ENCODE data around the gene CNTNAP2. TPM values are rescaled to one million over a fixed set of nuclear protein-coding genes. Genes with fewer than 3 reads are reported as not detected.

CNTNAP2 gene
- total RNA-seq, 4 donors from 2014 or later: 0.91 to 16.0 TPM; not detected in 2

DNA sequence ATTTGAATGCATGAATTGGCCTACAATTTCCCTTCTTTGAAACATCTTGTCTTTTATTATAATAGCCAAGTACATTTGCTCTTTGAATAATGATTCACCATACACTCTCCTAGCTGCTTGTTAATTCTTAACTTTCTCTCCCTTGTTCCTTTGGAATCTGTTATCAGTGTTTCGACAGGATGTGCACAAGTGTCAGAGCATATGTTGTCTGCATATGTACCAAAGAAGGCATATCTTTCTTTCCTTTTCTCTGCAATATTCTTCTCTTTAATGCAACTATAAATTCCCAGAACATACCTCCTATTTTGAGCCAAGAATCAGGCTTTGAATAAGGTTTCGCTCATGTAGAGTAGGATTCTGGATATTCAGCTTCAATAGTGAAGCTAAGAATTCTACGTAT is 1625.7 kb downstream of the CNTNAP2 start:
- Histone ChIP-seq H3K9me3 (no peaks in the 10 kb centered on the region), H3K36me3 (no peaks in the 10 kb centered on the region), H3K4me3 (no peak overlapping the region), H3K4me1 (no peaks in the 10 kb centered on the region), H3K27me3 (no peaks in the 10 kb centered on the region), H3K27ac (no peak overlapping the region)
- no peak for DNase-seq
- intact Hi-C loops (cut with DNase I; ENCODE audit: low total_unique reads): no loop called here
- TF ChIP-seq, protein P1, sequence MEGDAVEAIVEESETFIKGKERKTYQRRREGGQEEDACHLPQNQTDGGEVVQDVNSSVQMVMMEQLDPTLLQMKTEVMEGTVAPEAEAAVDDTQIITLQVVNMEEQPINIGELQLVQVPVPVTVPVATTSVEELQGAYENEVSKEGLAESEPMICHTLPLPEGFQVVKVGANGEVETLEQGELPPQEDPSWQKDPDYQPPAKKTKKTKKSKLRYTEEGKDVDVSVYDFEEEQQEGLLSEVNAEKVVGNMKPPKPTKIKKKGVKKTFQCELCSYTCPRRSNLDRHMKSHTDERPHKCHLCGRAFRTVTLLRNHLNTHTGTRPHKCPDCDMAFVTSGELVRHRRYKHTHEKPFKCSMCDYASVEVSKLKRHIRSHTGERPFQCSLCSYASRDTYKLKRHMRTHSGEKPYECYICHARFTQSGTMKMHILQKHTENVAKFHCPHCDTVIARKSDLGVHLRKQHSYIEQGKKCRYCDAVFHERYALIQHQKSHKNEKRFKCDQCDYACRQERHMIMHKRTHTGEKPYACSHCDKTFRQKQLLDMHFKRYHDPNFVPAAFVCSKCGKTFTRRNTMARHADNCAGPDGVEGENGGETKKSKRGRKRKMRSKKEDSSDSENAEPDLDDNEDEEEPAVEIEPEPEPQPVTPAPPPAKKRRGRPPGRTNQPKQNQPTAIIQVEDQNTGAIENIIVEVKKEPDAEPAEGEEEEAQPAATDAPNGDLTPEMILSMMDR (IDR thresholded peaks at IDR 0.05): no peak
- TF ChIP-seq POLR2A (IDR thresholded peaks at IDR 0.05): no peak

DNA sequence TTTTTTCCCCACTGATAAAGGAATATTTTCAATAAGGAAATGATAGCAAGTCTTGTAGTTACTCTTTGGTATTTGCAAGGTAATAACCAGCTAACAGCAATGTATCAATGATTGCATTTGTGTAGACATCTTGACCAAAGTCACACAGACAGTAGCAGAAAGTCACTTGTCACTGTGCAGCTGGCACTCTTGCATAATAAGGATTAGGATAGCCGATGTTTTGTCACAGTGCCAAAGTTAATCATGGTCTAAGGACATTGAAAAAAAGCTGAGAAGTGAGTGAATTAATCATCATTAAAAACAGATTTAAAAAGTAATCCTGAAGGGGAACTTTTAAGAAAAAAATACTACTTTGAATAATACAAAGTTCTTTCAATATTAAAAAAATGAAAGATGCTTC is 1639.7 kb downstream of the CNTNAP2 start:
- Histone ChIP-seq H3K36me3 (no peaks in the 10 kb centered on the region), H3K27ac (no peak overlapping the region), H3K4me3 (no peak overlapping the region), H3K27me3 (no peaks in the 10 kb centered on the region), H3K9me3 (no peaks in the 10 kb centered on the region), H3K4me1 (no peaks in the 10 kb centered on the region)
- intact Hi-C loops (cut with DNase I; ENCODE audit: low total_unique reads): no loop called here
- TF ChIP-seq POLR2A (IDR thresholded peaks at IDR 0.05): no peak
- TF ChIP-seq, protein P1 (IDR thresholded peaks at IDR 0.05): no peak
- no peak for DNase-seq

DNA sequence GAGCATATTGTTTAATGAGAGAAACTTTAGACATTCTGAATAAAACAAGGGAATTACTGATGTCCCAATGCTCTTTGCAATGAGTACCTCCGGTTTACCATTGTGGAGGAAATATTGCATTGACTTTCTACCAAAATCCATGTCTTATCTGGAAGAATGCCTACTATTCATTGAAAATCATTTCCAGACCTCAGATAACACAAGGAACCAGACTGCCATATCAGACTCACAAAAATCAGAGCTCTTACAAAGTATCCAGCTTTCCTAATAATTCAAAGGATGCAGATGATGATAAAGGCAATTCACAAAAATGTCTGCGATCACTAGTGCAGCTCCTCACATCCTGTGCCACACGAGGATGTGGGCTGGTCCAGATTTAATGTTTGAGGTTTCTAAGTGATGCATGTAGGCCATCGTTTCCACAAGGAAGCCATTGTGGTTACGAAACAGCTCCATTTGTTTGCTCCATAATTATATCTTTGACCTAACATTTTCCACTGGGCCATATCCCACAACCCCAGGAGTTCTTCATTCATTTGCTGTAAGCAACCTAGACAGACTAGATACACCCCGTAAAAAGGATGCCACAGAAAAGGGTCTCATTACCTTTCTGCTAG is 1642.8 kb downstream of the CNTNAP2 start:
- DNase-seq: no peak
- H3K27me3 ChIP-seq: no peaks in the 10 kb centered on the region
- H3K27ac ChIP-seq: no peak overlapping the region
- no peaks in the 10 kb centered on the region for H3K9me3 ChIP-seq
- H3K4me1 ChIP-seq: no peaks in the 10 kb centered on the region
- intact Hi-C loops (cut with DNase I; ENCODE audit: low total_unique reads): no loop called here
- no peak overlapping the region for H3K4me3 ChIP-seq
- no peaks in the 10 kb centered on the region for H3K36me3 ChIP-seq
- TF ChIP-seq, protein P1 (IDR thresholded peaks at IDR 0.05): no peak
- no peak for TF ChIP-seq POLR2A (IDR thresholded peaks at IDR 0.05)

- no peak for DNase-seq
- intact Hi-C loops (cut with DNase I; ENCODE audit: low total_unique reads): no loop called here
- TF ChIP-seq, protein P1 (IDR thresholded peaks at IDR 0.05): no peak
- TF ChIP-seq POLR2A (IDR thresholded peaks at IDR 0.05): no peak
- H3K4me1 ChIP-seq: no peaks in the 10 kb centered on the region
- no peak overlapping the region for H3K27ac ChIP-seq
- no peaks in the 10 kb centered on the region for H3K27me3 ChIP-seq
- no peaks in the 10 kb centered on the region for H3K36me3 ChIP-seq
- H3K4me3 ChIP-seq: no peak overlapping the region
- no peaks in the 10 kb centered on the region for H3K9me3 ChIP-seq
These were observed 1648.7 kb downstream of the CNTNAP2 start for GRCh38 chr7:147765301-147765700.

- no peak for TF ChIP-seq POLR2A (IDR thresholded peaks at IDR 0.05)
- TF ChIP-seq, protein P1 (IDR thresholded peaks at IDR 0.05): no peak
- intact Hi-C loops (cut with DNase I; ENCODE audit: low total_unique reads): no loop called here
- Histone ChIP-seq H3K9me3 (no peaks in the 10 kb centered on the region), H3K36me3 (no peaks in the 10 kb centered on the region), H3K4me1 (no peaks in the 10 kb centered on the region), H3K4me3 (no peak overlapping the region), H3K27me3 (no peaks in the 10 kb centered on the region), H3K27ac (no peak overlapping the region)
- no peak for DNase-seq
These were observed 1654.7 kb downstream of the CNTNAP2 start for GRCh38 chr7:147771344-147771743.

Data from uterus (tissue), 4 donors.